Stimulated activated CD8-positive, alpha-beta memory T cell treated with anti-CD3 and anti-CD28 coated beads, Interleukin-4, amount 100 ng/mL, for 4 hours (primary cell): ENCODE data around the gene BMI1.

ENCODE experiments used
- DNase-seq, 2 donors: peaks; one replicate each; pipeline ENCODE4 v3.0.0-alpha.2; 2020; ENCODE audit warnings: low read depth in 2 of 2, low spot score in 1 of 2

Gene BMI1

GRCh38 chr10:22366435-22366703 is 45.5 kb downstream of the BMI1 start:
- no peak for DNase-seq

GRCh38 chr10:22366771-22367170 is 45.9 kb downstream of the BMI1 start:
- DNase-seq: no peak

GRCh38 chr10:22367471-22367870 is 46.6 kb downstream of the BMI1 start:
- DNase-seq: no peak

- DNase-seq: no peak
These were observed 47.5 kb downstream of the BMI1 start for GRCh38 chr10:22368402-22368801.

GRCh38 chr10:22368981-22369380 is 48.1 kb downstream of the BMI1 start:
- DNase-seq: no peak

- no peak for DNase-seq
These were observed 48.7 kb downstream of the BMI1 start for GRCh38 chr10:22369434-22370072.

- no peak for DNase-seq
These were observed 49.4 kb downstream of the BMI1 start for GRCh38 chr10:22370320-22370719.

- no peak for DNase-seq
These were observed 51.4 kb downstream of the BMI1 start for GRCh38 chr10:22372298-22372697.

- DNase-seq: no peak
These were observed 52.0 kb downstream of the BMI1 start for GRCh38 chr10:22372917-22373316.

- no peak for DNase-seq
These were observed 53.7 kb downstream of the BMI1 start for GRCh38 chr10:22374489-22375126.

GRCh38 chr10:22379059-22379458 is 58.2 kb downstream of the BMI1 start:
- DNase-seq: peak in 1 of 2 donors; percentile 8
